H1 (cell line): ENCODE data around the gene CHCHD6.

Experiments used
- CREB1 ChIP-seq: IDR thresholded peaks from 2 replicates; pipeline ENCODE4 v1.6.1; 2012; ENCODE audit warnings: inconsistent platforms
- CTCF ChIP-seq, 3 experiments: IDR thresholded peaks; 1 replicate in 2 of 3; 2 replicates in 1 of 3; pipeline versions ENCODE4 v1.5.1 to v1.6.1; 2011; ENCODE audit warnings: low read length in 3 of 3, mild to moderate bottlenecking in 3 of 3, inconsistent platforms in 2 of 3, low read depth in 1 of 3, moderate library complexity in 1 of 3; ENCODE audit not compliant: insufficient read depth in 1 of 3; ENCODE audit errors: control extremely low read depth in 1 of 3
- EZH2 ChIP-seq: fragments of 200-600 bp; sonication (generic); IDR thresholded peaks from 2 replicates; pipeline ENCODE4 v1.7.1; 2012; ENCODE audit warnings: low read depth, mild to moderate bottlenecking, moderate library complexity, low read length, inconsistent platforms; ENCODE audit not compliant: severe bottlenecking
- MAX ChIP-seq: IDR thresholded peaks from 2 replicates; pipeline ENCODE4 v1.6.1; 2012; ENCODE audit warnings: inconsistent platforms
- SRF ChIP-seq: IDR thresholded peaks from 2 replicates; pipeline ENCODE4 v1.6.1; 2011; ENCODE audit warnings: mild to moderate bottlenecking, low read depth, low read length, moderate library complexity

GRCh38 chr3:126773783-126774182, 69.7 kb downstream of the CHCHD6 start:
- TF ChIP-seq EZH2 (no peak), CTCF (IDR thresholded peaks at IDR 0.05; ENCODE audit: control extremely low read depth in 1 of 3, insufficient read depth in 1 of 3, low read depth in 1 of 3, low read length in 3 of 3) (no peak), SRF (no peak), CREB1 (no peak), MAX (no peak)
